GM18502 (cell line): ENCODE data around the gene RIPK4.
"Not testable (repeated sequence)": the region's sequence is repeated elsewhere in the genome, so short reads cannot be mapped to it uniquely, and the experiment has no call there.

Experiments
- ATAC-seq: cut with Tn5 transposase; IDR thresholded peaks from one replicate; pipeline ENCODE4 v1.9.1; 2021; ENCODE audit warnings: mild to moderate bottlenecking; ENCODE audit not compliant: unreplicated experiment, poor library complexity

Gene RIPK4

GRCh38 chr21:41742073-41742875 lies 24.6 kb downstream of the RIPK4 start:
- no peak for ATAC-seq

DNA sequence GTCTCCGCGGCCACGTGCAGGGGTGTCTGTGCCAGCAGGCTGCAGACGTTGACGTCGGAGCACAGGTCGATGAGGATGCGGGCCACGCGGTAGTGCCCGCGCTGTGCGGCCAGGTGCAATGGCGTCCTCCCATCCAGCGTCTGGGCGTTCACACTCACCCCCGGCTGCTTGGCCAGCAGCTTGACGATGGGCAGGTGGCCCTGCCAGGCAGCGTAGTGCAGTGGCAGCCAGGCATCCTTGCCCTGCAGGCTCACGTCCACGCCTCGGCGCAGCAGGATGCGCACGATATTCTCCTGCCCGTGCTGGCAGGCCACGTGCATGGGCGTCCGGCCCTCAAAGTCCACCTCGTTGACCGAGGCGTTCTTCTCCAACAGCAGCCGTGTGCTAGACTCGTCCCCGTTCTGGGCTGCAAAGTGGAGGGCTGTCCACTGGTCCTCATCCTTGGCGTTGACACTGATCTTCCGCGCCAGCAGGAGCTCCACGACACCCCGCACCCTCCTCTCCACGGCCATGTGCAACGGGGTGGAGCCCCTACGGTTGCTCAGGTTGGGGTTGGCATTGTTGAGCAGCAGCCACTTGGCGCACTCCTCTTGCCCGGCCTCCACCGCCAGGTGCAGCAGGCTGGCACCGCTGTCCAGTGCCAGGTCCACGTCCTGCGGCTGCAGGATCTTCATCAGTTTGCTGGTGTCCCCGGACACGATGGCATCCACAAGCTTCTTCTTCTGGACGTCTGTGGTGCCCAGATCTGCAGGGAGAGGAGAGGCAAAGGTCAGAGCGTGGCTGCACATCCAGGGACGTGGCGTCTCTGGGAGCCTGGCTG lies 25.4 kb downstream of the RIPK4 start:
- no peak for ATAC-seq

- ATAC-seq = no peak
These were observed 26.1 kb downstream of the RIPK4 start for GRCh38 chr21:41740604-41741252.

DNA sequence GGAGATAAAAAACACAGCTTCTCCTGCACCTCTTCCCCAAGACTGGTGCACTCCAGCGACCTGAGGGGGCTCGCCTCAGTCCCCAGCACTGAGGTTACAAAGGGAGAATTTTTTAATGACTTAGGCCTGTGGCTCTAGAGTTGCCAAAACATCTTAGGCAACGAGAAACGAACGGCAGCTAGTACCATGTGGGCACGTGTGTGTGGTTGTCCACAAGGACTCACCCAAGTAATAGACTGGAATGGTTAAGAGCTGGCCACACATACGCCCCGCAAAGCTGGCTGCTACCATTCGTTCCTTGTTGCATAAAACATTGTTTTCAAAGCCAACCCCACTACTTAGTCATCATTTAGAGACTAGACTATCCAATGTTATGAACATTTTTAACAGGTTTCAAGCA lies 26.9 kb downstream of the RIPK4 start:
- no peak for ATAC-seq

GRCh38 chr21:41739011-41739410 lies 27.8 kb downstream of the RIPK4 start:
- ATAC-seq = no peak

GRCh38 chr21:41737651-41738324 lies 29.1 kb downstream of the RIPK4 start:
- no peak for ATAC-seq

GRCh38 chr21:41736423-41736822 lies 30.4 kb downstream of the RIPK4 start:
- ATAC-seq = no peak

GRCh38 chr21:41733951-41734689 lies 32.7 kb downstream of the RIPK4 start:
- ATAC-seq = no peak

DNA sequence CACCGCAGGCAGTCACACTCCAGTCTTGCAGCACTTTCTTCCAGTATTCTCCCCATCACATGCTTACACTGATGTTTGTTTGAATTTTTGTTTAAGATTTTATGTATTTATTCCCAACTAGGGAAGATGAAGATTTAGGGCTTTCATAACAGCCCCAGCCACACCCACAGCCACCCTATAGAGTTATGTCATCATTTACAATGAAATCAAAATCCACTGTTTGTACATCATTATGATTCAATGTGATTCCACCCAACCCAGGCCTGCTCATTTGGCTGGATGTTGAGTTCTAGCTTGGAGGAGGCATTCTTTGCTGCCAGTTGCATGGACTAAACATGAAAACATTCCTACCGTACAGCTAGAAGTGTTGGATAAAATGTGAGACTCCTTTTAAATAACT lies 35.8 kb downstream of the RIPK4 start:
- ATAC-seq = no peak

GRCh38 chr21:41730367-41730765 lies 36.5 kb downstream of the RIPK4 start:
- ATAC-seq = no peak

DNA sequence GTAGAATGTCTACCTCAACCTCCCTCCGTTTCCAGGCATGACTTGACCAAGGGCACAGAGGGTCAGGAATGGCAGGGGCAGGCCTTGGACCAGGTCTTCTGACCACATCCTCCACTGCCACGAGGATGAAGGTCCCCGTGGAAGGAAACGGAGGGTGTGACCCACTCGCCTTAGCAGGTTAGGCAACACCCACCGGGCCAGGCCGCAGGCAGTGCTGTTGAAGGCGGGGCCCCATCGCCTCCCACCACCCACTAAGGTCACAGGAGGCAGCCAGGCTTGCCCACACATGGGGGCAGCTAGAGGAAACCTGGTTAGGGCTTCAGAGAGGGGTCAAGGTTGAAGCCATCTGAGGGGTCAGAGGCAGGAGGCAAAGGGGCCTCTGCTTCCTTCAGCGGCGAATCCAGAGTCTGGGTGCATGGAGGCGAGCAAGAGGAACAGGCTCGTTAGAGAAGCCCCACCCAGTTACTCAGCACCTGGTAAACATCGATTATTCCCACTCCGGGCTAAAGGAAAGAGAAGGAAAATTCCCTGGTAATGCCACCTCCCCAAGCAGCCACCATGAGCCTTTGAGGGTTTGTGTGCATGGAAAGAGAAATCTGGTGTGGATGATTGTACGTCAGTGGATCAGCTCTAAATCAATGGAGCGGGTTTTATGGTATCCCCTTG lies 37.0 kb downstream of the RIPK4 start:
- no peak for ATAC-seq

DNA sequence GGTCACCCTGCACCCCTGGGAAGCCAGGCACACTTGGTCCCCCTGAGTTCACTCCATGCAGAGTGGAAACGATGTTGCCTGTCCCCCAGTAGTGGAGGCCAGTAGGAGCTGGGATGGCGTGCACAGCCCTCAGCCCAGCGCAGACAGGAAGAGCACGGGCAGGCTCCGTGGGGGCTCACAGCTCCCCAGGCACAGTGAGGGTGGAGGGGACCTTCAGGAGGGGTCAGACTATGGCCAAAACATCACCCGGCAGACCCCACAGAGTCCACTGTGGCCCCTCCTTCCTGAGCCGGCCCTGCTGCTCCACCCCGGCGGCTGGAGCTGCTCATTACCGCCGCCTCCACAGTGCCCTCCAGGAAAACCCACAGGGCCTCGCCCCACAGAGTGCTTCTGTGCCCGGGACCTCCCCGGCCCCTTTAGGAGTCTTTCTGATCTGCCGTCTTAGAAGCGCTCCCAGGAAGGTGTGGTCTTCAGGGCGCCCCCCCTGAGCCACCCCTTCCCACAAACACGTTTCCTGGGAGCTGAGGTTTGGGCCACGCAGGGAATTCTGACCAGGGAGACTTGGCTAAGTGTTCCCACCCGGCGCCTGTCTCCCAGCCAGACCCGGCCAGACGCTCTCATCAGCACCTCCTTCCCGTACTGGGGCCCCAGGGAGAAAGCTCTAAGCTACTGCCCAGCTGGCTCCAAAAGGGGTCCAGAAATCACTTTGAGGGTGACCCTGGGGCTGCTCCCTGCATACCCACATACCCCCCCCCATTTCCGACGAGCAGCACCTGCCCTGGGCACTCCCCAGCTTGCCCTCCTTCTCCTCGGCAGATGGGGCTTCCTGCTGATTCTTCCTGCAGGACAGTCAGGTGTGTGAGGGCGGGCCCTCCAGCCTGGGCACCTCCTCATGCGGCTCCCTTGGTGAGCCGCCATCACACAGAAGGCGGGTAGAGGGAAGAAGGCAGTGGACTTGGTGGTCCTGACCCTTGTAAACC lies 38.8 kb downstream of the RIPK4 start:
- no peak for ATAC-seq

DNA sequence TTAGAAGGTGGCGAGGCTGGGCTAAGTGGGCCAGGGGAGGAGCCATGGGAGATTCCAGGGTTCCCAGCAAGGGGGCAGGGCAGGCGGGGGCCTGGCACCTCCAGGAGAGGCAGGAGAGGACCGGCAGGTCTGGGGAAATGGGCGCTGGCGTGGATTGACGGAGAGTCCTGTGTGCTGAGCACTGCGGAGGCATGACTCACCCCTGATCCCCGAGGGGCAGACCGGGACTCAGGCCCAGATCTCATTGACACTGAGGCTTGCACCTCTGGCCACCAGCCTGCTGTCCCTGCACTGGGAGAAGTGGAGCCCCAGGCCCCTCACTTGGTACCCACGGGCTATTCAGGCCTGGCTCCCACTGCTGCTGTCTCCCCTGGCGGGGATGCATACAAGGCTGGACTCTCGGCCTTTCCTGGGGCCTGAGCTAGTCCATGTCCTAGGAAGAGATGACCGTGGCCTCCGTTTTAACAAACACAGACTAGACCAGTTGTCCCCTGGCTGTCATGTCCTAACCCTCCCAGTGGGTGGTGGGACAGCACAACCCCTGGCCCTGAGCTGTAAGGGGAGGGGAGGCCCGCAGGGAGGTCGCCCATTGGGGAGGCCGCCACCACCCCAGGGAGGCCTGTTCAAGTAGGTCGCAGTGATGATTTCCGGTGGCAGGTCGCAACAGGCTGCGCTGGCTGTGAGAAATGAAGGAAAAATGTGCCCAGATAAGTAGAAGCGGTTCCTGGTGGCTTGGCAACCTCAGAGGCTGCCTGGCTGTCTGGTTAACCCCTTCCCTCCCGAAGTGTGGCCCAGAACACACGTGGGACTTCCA lies 39.7 kb downstream of the RIPK4 start:
- ATAC-seq = no peak

DNA sequence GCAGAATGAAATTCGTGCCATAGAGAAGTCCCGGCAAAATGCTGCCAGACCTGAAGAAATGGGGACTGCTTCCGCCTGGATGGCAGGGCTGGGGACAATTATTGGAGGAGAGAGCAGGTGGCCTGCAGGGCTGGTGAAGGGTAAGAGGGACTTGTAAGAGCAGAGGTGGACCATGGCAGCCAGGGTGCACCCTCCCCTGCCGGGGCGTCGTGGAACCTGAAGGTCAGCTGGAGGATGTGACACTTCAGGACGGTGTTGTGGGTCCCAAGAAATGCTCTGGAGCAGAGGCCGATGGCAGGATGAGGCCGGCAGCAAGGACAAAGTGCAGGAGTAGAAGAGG lies 40.3 kb downstream of the RIPK4 start:
- no peak for ATAC-seq

- ATAC-seq = no peak
These were observed 40.7 kb downstream of the RIPK4 start for GRCh38 chr21:41726058-41726558.

DNA sequence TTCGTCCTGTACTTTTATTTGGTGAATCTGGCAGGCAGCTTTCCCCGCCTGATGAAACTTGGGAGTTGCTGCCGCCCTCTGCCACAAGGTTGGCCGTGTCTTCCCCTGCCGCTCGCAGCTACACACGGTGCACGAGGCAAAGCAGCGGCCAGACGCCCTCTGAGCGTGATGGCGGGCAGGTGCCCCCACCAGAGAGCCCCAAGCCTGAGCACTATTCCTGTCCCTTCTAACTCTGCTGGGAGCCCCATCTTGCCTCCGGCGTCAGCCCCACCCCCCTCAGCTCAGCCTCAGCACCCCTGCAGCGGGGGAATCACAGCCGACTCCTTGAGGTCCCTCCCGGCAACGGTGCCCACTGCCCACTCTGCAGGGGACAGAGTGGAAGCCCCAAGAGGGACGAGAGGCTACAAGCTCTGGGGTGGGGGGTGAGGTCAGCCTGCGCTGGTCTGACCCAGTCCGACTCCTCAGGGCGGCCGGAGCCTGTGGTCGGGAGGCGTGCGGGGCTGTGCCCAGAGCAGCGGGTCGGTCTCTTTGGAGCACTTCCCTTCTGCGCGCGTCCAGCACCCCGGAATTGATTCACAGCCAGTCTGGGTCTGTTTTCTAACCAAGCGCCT lies 41.3 kb downstream of the RIPK4 start:
- no peak for ATAC-seq

GRCh38 chr21:41723835-41724234 lies 43.0 kb downstream of the RIPK4 start:
- ATAC-seq = not testable (repeated sequence)
